Loucy (cell line): Measurements from ENCODE around the gene GPER1.

Source experiments
- H2AFZ ChIP-seq: fragments of 200-600 bp; sonication (generic); 2 replicates; pipeline ENCODE4 v1.6.0; 2016; ENCODE audit warnings: antibody characterized with exemption, mild to moderate bottlenecking, low read length, moderate library complexity
- H3F3A ChIP-seq: fragments of 200-600 bp; 2 replicates; pipeline ENCODE4 v1.6.0; 2016; ENCODE audit warnings: antibody characterized with exemption, low read depth, mild to moderate bottlenecking
- H3K27me3 ChIP-seq: fragments of 200-600 bp; sonication (generic); 2 replicates; pipeline ENCODE4 v1.6.1; 2014; ENCODE audit warnings: low read length, mild to moderate bottlenecking; ENCODE audit not compliant: insufficient read depth, poor library complexity, severe bottlenecking
- H3K36me3 ChIP-seq: fragments of 200-600 bp; sonication (generic); 2 replicates; pipeline ENCODE4 v1.6.1; 2016; ENCODE audit warnings: low read length; ENCODE audit not compliant: insufficient read depth
- H3K4me1 ChIP-seq: fragments of 200-600 bp; sonication (generic); 2 replicates; pipeline ENCODE4 v1.5.1; 2014; ENCODE audit warnings: low read length, mild to moderate bottlenecking; ENCODE audit not compliant: insufficient read depth, poor library complexity, severe bottlenecking
- H3K4me2 ChIP-seq: fragments of 200-600 bp; sonication (generic); 2 replicates; pipeline ENCODE4 v1.6.0; 2014; ENCODE audit warnings: antibody characterized with exemption, low read length, low read depth, mild to moderate bottlenecking; ENCODE audit not compliant: poor library complexity, severe bottlenecking
- H3K4me3 ChIP-seq: fragments of 200-600 bp; sonication (generic); 2 replicates; pipeline ENCODE4 v1.5.1; 2014; ENCODE audit warnings: low read length, mild to moderate bottlenecking, mixed read lengths; ENCODE audit not compliant: poor library complexity, severe bottlenecking
- H3K79me2 ChIP-seq: fragments of 200-600 bp; sonication (generic); 2 replicates; pipeline ENCODE4 v1.6.1; 2014; ENCODE audit warnings: low read length; ENCODE audit not compliant: insufficient read depth
- H3K9ac ChIP-seq: fragments of 200-600 bp; sonication (generic); 2 replicates; pipeline ENCODE4 v1.6.0; 2014; ENCODE audit warnings: mild to moderate bottlenecking, low read depth, low read length, moderate library complexity; ENCODE audit not compliant: poor library complexity, severe bottlenecking
- H3K9me2 ChIP-seq: fragments of 200-600 bp; sonication (generic); replicated peaks from 2 replicates; pipeline ENCODE4 v1.6.1; 2016; ENCODE audit warnings: low read depth, low read length, mixed read lengths
- H3K9me3 ChIP-seq: fragments of 200-600 bp; sonication (generic); 2 replicates; pipeline ENCODE4 v1.6.1; 2014; ENCODE audit warnings: mild to moderate bottlenecking, antibody characterized with exemption, low read length, low read depth; ENCODE audit not compliant: insufficient read depth
- H4K20me1 ChIP-seq: fragments of 200-600 bp; sonication (generic); 2 replicates; pipeline ENCODE4 v1.6.0; 2014; ENCODE audit warnings: antibody characterized with exemption, low read length, mild to moderate bottlenecking; ENCODE audit not compliant: insufficient read depth, poor library complexity, severe bottlenecking
- EZH2phosphoT487 ChIP-seq: fragments of 200-600 bp; IDR thresholded peaks from 2 replicates; pipeline ENCODE4 v1.6.1; 2018; ENCODE audit warnings: antibody characterized with exemption, mild to moderate bottlenecking, moderate library complexity, borderline replicate concordance
- TF ChIP-seq, protein P1 (sequence below): fragments of 200-600 bp; sonication (generic); conservative IDR thresholded peaks from 2 replicates; pipeline ENCODE4 v1.5.1; 2014; ENCODE audit warnings: mild to moderate bottlenecking, antibody characterized with exemption, low read length

Gene GPER1

DNA sequence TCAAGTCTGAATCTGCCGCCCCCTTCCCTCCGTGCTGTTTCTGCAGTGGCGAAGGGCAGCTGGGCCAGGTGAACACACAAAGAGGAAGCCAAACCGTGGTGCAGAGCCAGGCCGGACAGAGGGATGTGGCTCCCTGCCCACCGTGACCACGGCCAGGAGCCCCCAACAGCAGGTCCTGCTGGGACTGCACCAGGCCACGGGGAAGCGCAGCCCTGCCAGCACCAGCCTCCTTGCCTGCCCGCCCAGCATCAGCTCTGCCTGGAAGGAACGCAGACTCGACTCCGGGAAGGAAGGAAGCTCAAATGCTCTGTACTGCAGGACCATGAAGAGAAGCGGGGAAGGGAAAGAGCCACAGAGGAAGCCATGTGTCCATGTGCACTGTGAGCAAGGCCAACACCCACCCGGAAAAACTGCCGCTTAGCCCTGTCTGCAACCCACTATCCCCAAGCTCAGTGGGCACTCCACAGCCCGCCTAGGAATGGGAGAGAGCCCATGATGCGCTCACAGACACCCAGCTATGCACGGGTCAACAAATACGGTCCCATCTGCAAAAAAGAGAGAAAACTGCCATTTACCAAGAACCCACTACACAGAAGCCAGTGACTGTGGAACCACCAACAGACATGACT, 19.0 kb downstream of the GPER1 start:
- no peaks in the 10 kb centered on the region for H3K9me2 ChIP-seq
- H3K79me2 ChIP-seq, result no peaks in the 10 kb centered on the region
- peaks cover 19% of the 10 kb centered on the region for H3K4me1 ChIP-seq
- H3K36me3 ChIP-seq, result no peaks in the 10 kb centered on the region
- H3K9me3 ChIP-seq, result no peaks in the 10 kb centered on the region
- no peaks in the 10 kb centered on the region for H3K27me3 ChIP-seq
- H3K9ac ChIP-seq, result no peak overlapping the region
- H3K4me2 ChIP-seq, result no peak overlapping the region
- no peaks in the 10 kb centered on the region for H4K20me1 ChIP-seq
- no peak overlapping the region for H3K4me3 ChIP-seq
- H3F3A ChIP-seq, result no peaks in the 10 kb centered on the region
- TF ChIP-seq EZH2phosphoT487, result no peak
- TF ChIP-seq, protein P1, sequence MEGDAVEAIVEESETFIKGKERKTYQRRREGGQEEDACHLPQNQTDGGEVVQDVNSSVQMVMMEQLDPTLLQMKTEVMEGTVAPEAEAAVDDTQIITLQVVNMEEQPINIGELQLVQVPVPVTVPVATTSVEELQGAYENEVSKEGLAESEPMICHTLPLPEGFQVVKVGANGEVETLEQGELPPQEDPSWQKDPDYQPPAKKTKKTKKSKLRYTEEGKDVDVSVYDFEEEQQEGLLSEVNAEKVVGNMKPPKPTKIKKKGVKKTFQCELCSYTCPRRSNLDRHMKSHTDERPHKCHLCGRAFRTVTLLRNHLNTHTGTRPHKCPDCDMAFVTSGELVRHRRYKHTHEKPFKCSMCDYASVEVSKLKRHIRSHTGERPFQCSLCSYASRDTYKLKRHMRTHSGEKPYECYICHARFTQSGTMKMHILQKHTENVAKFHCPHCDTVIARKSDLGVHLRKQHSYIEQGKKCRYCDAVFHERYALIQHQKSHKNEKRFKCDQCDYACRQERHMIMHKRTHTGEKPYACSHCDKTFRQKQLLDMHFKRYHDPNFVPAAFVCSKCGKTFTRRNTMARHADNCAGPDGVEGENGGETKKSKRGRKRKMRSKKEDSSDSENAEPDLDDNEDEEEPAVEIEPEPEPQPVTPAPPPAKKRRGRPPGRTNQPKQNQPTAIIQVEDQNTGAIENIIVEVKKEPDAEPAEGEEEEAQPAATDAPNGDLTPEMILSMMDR, result no peak
- H2AFZ ChIP-seq, result no peak overlapping the region

DNA sequence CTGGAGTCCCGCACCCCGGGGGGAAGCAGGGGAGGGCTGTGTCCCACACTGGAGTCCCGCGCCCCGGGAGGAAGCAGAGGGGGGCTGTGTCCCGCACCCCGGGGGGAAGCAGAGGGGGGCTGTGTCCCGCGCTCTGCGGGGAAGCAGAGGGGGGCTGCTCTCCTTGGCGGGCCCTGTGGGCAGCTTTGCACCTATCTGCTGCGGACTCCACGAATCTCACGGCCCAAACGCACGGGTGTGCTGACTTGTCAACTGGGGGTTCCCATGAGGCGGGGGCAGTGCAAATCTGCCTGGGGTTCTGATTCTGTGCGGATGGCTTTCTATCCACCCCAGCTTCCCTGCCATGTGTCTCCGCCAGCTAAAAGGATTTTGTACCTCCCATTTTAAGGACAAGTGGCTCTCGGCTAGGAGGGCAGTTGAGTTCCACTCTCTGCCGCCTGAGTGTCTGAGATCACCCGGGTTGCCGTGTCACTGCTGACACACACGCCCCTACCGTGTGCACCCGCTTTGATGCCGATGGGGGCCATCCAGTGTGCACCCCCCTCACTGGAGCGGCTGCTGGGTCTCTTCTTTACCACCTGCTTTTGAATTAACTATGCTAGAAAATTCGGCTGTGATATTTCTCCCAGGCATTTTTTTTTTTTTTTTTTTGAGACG, 20.5 kb downstream of the GPER1 start:
- no peak overlapping the region for H3K4me2 ChIP-seq
- H2AFZ ChIP-seq, result no peak overlapping the region
- no peaks in the 10 kb centered on the region for H3K79me2 ChIP-seq
- H3K9ac ChIP-seq, result no peak overlapping the region
- no peaks in the 10 kb centered on the region for H3K9me3 ChIP-seq
- no peak overlapping the region for H3K4me3 ChIP-seq
- TF ChIP-seq EZH2phosphoT487, result no peak
- TF ChIP-seq, protein P1, result no peak
- H3K4me1 ChIP-seq, result peaks cover 17% of the 10 kb centered on the region
- no peaks in the 10 kb centered on the region for H3K9me2 ChIP-seq
- no peaks in the 10 kb centered on the region for H3K27me3 ChIP-seq
- H3K36me3 ChIP-seq, result no peaks in the 10 kb centered on the region
- H3F3A ChIP-seq, result no peaks in the 10 kb centered on the region
- no peaks in the 10 kb centered on the region for H4K20me1 ChIP-seq

GRCh38 chr7:1109581-1110310, 21.8 kb downstream of the GPER1 start:
- H3K9me3 ChIP-seq, result no peaks in the 10 kb centered on the region
- no peak for TF ChIP-seq EZH2phosphoT487
- TF ChIP-seq, protein P1, result no peak
- H2AFZ ChIP-seq, result no peak overlapping the region
- no peak overlapping the region for H3K4me3 ChIP-seq
- H3K9me2 ChIP-seq, result no peaks in the 10 kb centered on the region
- H3K4me2 ChIP-seq, result no peak overlapping the region
- H3F3A ChIP-seq, result no peaks in the 10 kb centered on the region
- no peak overlapping the region for H3K9ac ChIP-seq
- no peaks in the 10 kb centered on the region for H3K79me2 ChIP-seq
- no peaks in the 10 kb centered on the region for H3K36me3 ChIP-seq
- H4K20me1 ChIP-seq, result no peaks in the 10 kb centered on the region
- peaks cover 6% of the 10 kb centered on the region for H3K4me1 ChIP-seq
- H3K27me3 ChIP-seq, result no peaks in the 10 kb centered on the region
